ENCODE results near the gene HMG20A. TPM values are rescaled to one million over a fixed set of nuclear protein-coding genes. Genes with fewer than 3 reads are reported as not detected.

The HMG20A gene
- total and polyA plus RNA-seq, 9 of the 15 experiments (the other 6 are each of a cell fraction or from before 2014, with no cell fraction given) = 25.0 to 68.1 (median 38.9) TPM

DNA sequence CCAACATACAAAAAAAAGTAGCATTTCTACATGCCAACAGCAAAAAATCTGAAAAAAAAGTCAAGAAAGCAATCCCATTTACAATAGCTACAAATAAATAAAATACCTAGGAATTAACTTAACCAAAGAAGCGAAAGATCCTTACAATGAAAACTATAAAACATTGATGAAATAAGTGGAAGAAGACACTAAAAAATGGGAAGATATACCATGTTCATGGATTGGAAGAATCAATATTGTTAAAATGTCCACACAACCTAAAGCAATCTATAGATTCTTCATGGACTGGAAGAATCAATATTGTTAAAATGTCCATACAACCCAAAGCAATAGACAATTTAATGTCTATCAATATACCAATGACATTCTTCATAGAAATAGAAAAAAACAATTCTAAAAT lies 21.8 kb upstream of the HMG20A start:
- 93% methylated on average over 1 of the region's 1 CpG for WGBS (ENCODE audit: insufficient coverage, low coverage, missing lambda C conversion rate)

More for the DNA sequence above, 21.8 kb upstream of the HMG20A start:
- Histone ChIP-seq H4K20me1 (replicated peaks; ENCODE audit: control insufficient read depth, insufficient read depth, low read length) (no peaks in the 10 kb centered on the region), H3K4me2 (ENCODE audit: insufficient read depth, low read length) (no peak overlapping the region), H3K9me1 (ENCODE audit: control insufficient read depth, insufficient read depth, low read length) (no peaks in the 10 kb centered on the region), H3K27me3 (ENCODE audit: control insufficient read depth in 2 of 2, insufficient read depth in 2 of 2, low read length in 2 of 2) (no peaks in the 10 kb centered on the region), H3K9me3 (replicated peaks; ENCODE audit: control insufficient read depth, insufficient read depth, low read depth, low read length) (0 out of 2 replicates have a peak, but pooled peaks cover 2% of the 10 kb centered on the region), H3K36me3 (ENCODE audit: control insufficient read depth, insufficient read depth, low read length) (no peaks in the 10 kb centered on the region), H3K9ac (ENCODE audit: insufficient read depth in 1 of 2, low read depth in 2 of 2, low read length in 2 of 2) (no peak overlapping the region), H3K4me1 (replicated peaks in 1 of 2; ENCODE audit: control insufficient read depth in 2 of 2, insufficient read depth in 2 of 2, low read length in 2 of 2) (no peaks in the 10 kb centered on the region; a peak in 2 of 5 replicates), H3K79me2 (ENCODE audit: control insufficient read depth, insufficient read depth, low read length) (peaks cover 50% of the 10 kb centered on the region), H2AFZ (ENCODE audit: low read depth, low read length) (no peak overlapping the region), H3K4me3 (no peak overlapping the region), H3K27ac (ENCODE audit: extremely low read depth, low read depth, low read length) (no peak overlapping the region)
- ChIA-PET POLR2A (interaction anchor here (0.7 to 1.2 kb wide), 2 partner anchors 20 to 136 kb away, joined by 4 read pairs; partner anchors contain the start of gene PEAK1), CTCF (ENCODE audit: low intra/inter-chr PET ratio) (no interaction called here)
- intact Hi-C loops (cut with micrococcal nuclease) = no loop called here
- no peak for ATAC-seq
- in situ Hi-C loops (cut with MboI) = no loop called here
- BruUV-seq (replicated peaks) = no TSS peak
- FAIRE-seq = no peak
- DNase-seq (ENCODE audit: extremely low read depth in 1 of 4, low spot score in 3 of 4) = no peak
- TF ChIP-seq, protein P1, sequence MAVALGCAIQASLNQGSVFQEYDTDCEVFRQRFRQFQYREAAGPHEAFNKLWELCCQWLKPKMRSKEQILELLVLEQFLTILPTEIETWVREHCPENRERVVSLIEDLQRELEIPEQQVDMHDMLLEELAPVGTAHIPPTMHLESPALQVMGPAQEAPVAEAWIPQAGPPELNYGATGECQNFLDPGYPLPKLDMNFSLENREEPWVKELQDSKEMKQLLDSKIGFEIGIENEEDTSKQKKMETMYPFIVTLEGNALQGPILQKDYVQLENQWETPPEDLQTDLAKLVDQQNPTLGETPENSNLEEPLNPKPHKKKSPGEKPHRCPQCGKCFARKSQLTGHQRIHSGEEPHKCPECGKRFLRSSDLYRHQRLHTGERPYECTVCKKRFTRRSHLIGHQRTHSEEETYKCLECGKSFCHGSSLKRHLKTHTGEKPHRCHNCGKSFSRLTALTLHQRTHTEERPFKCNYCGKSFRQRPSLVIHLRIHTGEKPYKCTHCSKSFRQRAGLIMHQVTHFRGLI (CRISPR knock-in tag; IDR thresholded peaks at IDR 0.05) = no peak
- TF ChIP-seq CBX2 (IDR thresholded peaks at IDR 0.05; ENCODE audit: insufficient read depth, low read length, poor library complexity, severe bottlenecking) = no peak
- no peak for TF ChIP-seq GABPB2 (CRISPR knock-in tag; conservative IDR thresholded peaks at IDR 0.05)
- TF ChIP-seq ZNF212 (CRISPR knock-in tag; IDR thresholded peaks at IDR 0.05) = no peak
- TF ChIP-seq NEUROD1 (IDR thresholded peaks at IDR 0.05; ENCODE audit: borderline replicate concordance, low read depth, low read length, partially characterized antibody) = no peak
- no peak for TF ChIP-seq ZNF75A (CRISPR knock-in tag; IDR thresholded peaks at IDR 0.05)
- TF ChIP-seq, protein P2, sequence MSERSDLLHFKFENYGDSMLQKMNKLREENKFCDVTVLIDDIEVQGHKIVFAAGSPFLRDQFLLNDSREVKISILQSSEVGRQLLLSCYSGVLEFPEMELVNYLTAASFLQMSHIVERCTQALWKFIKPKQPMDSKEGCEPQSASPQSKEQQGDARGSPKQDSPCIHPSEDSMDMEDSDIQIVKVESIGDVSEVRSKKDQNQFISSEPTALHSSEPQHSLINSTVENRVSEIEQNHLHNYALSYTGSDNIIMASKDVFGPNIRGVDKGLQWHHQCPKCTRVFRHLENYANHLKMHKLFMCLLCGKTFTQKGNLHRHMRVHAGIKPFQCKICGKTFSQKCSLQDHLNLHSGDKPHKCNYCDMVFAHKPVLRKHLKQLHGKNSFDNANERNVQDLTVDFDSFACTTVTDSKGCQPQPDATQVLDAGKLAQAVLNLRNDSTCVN (CRISPR knock-in tag; IDR thresholded peaks at IDR 0.05) = no peak
- TF ChIP-seq JUNB (CRISPR knock-in tag; conservative IDR thresholded peaks at IDR 0.05) = no peak
- no peak for TF ChIP-seq KDM5B (IDR thresholded peaks at IDR 0.05; ENCODE audit: insufficient replicate concordance, low read depth, low read length)
- no peak for TF ChIP-seq ZNF12 (CRISPR knock-in tag; IDR thresholded peaks at IDR 0.05)
- TF ChIP-seq POLR2G (IDR thresholded peaks at IDR 0.05; ENCODE audit: low read depth, low read length) = no peak
- no peak for TF ChIP-seq MTA1 (IDR thresholded peaks at IDR 0.05; ENCODE audit: borderline replicate concordance)
- TF ChIP-seq, protein P3, sequence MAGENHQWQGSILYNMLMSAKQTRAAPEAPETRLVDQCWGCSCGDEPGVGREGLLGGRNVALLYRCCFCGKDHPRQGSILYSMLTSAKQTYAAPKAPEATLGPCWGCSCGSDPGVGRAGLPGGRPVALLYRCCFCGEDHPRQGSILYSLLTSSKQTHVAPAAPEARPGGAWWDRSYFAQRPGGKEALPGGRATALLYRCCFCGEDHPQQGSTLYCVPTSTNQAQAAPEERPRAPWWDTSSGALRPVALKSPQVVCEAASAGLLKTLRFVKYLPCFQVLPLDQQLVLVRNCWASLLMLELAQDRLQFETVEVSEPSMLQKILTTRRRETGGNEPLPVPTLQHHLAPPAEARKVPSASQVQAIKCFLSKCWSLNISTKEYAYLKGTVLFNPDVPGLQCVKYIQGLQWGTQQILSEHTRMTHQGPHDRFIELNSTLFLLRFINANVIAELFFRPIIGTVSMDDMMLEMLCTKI (IDR thresholded peaks at IDR 0.05; ENCODE audit: partially characterized antibody) = no peak
